Stimulated activated CD8-positive, alpha-beta memory T cell treated with anti-CD3 and anti-CD28 coated beads, Interleukin-12 subunit alpha, Interleukin-12 subunit beta, amount 100 ng/mL, for 24 hours (primary cell): ENCODE data around the gene CREB5.

ENCODE experiments used
- DNase-seq: peaks from one replicate; pipeline ENCODE4 v3.0.0-alpha.2; 2020; ENCODE audit errors: extremely low read depth

The CREB5 gene

GRCh38 chr7:28435152-28435551 is 22.8 kb downstream of the CREB5 start:
- no peak for DNase-seq

DNA sequence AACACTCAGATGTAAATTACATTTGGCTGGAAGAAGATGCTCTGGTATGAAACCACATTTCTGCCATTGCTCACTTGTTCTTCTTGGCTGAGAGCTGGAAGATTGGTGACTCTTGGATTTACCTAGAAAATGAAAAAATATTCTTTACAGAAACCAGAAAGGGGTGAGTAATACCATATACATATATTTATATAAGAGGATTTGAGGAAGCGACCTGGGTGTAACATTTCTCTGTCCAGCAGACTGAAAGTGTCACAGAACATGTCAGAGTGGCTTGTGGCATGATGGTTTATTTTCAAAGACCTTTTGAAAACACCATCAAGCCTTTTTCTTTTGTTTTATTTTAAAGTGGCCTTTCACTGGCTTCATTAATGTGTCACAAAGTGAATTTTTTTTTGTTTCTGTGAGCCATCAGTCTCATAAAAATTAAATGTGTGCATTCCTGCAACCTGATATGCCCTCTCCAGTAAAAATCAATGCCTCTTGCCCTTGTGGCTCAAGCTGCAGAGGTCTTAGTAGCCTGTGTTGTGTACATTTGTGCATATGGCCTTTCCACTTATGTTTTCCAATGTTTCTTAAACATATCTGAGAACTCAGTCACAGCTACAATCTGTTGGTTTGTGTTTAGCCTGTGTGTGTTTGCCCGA is 23.5 kb downstream of the CREB5 start:
- DNase-seq = no peak

DNA sequence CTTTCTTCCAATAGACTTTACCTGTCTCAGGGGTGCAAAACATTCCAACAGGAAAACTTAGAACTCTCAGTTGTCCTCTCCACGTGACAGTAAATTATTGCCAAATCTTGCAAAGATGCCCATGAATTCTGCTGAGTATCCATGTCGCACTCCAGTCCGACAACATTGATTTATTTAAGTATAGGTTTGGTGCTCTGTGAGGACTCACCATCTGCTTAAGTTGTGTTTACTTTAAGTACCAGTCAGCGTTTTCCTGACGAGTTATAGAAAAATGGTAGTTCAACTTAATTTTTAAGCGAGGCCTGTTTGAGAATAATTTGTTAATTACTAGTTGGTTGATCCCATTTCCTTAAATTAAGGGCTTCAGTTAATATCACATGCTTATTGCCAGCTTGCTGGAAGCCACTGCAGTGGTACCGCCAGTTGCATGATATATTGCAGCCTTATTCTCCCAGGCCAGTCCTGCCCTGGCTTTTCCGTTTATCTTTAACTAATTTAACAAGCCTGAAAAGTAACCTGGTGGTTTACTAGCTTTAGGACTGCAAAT is 27.8 kb downstream of the CREB5 start:
- DNase-seq = no peak

- DNase-seq = no peak
These were observed 30.5 kb downstream of the CREB5 start for GRCh38 chr7:28442540-28443420.

GRCh38 chr7:28446131-28446530 is 33.8 kb downstream of the CREB5 start:
- DNase-seq = no peak

- DNase-seq = no peak
These were observed 34.8 kb downstream of the CREB5 start for GRCh38 chr7:28447071-28447470.

DNA sequence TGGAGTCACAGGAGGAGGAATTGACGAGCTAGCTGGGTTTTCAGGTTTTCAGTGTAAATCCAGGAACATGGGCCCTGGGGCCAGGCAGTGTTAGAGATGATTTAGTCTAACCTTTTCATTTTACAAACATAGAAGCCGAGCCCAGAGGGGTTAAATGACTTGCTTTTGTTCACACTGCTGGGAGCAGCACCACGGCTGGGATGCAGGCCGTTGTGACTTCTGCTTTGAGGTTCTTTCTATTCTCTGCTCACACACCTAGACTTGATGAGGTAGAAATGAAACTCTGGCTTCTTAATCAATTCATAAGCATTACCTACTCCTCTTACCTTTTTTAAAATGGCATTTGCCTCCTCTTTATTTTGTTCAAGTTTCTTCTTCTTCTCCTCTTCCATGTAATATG is 36.4 kb downstream of the CREB5 start:
- no peak for DNase-seq

DNA sequence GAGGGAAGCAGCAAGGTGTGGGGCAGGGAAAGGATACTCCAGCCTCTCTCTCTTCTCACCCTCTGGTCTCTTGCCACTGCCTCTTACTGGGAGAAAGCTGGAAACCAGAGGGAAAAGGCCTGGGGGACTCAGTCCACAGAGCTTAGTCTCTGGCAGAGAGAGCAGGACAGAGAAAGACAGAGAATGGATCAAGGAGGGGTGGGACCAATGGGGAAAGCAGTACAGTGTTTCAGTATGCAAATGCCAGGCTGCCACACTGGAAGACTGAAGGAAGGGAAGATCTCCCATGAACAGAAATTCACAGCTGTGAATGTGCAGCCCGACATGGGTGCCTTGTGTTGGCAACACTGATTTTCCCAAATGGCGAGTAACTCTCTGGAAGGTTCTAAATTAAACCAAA is 40.4 kb downstream of the CREB5 start:
- DNase-seq = no peak

DNA sequence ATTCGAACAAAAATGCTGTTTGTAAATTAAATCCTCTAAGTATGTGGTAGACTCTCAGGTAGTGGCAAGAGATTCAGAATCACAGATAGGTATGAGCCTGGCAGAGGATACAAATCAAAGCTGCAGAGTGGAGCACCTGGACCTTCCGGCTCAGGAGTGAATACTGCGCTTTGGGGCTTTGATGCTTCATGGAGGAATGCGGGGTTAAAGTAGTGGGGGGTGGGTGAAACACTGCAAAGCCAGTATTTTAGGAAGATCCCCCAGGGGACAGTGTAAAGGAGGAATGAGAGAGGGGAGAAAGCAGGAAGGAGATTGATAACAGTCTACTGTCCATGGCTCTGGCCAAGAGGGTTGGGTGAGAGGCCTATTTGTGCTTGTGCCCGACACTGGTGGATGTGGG is 43.2 kb downstream of the CREB5 start:
- DNase-seq = no peak

DNA sequence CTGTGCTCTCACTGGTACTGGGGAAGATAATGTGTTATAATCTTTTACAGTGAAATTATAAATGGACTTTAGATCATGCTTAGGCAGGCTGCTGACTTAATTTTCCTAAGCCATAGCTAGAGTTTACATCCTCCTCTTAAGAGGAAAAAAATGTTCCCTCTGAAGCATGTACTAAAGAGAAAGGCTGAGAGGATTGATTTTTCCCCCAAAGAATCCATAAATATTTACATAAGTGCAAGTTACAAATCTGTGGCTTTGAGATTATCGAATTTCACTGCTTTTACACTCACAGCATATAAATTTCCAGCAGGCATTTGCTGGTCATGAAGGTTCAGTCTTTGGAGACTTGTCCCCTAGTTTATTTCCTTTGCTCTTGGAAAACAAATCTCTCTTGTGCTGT is 43.7 kb downstream of the CREB5 start:
- DNase-seq = no peak

- no peak for DNase-seq
These were observed 46.4 kb downstream of the CREB5 start for GRCh38 chr7:28458732-28459131.

GRCh38 chr7:28459306-28459705 is 47.0 kb downstream of the CREB5 start:
- no peak for DNase-seq

GRCh38 chr7:28465697-28466096 is 53.4 kb downstream of the CREB5 start:
- DNase-seq = no peak

- DNase-seq = no peak
These were observed 54.0 kb downstream of the CREB5 start for GRCh38 chr7:28466341-28466740.

DNA sequence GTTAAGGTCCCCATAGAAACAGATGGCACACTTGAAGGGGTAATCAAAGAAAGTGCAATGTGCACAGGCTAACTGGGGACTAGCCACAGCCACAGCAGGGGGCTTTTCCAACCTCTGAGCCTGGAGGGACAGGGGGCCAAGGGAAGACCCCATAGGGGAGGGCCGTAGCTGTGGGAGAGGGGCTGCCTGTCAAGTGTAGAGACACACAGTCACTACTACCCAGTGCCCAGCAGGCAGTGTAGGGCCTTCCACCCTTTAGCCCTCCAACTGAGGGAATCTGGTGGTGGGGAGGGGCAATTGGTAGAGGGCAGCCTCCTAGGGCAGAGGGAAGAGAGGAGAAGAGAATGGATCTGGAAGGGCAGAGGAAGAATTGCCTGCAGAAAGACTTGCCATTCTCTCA is 54.6 kb downstream of the CREB5 start:
- DNase-seq = no peak

- DNase-seq = no peak
These were observed 57.2 kb downstream of the CREB5 start for GRCh38 chr7:28469562-28469961.

GRCh38 chr7:28470344-28470743 is 58.0 kb downstream of the CREB5 start:
- no peak for DNase-seq

- no peak for DNase-seq
These were observed 60.0 kb downstream of the CREB5 start for GRCh38 chr7:28472332-28472731.

DNA sequence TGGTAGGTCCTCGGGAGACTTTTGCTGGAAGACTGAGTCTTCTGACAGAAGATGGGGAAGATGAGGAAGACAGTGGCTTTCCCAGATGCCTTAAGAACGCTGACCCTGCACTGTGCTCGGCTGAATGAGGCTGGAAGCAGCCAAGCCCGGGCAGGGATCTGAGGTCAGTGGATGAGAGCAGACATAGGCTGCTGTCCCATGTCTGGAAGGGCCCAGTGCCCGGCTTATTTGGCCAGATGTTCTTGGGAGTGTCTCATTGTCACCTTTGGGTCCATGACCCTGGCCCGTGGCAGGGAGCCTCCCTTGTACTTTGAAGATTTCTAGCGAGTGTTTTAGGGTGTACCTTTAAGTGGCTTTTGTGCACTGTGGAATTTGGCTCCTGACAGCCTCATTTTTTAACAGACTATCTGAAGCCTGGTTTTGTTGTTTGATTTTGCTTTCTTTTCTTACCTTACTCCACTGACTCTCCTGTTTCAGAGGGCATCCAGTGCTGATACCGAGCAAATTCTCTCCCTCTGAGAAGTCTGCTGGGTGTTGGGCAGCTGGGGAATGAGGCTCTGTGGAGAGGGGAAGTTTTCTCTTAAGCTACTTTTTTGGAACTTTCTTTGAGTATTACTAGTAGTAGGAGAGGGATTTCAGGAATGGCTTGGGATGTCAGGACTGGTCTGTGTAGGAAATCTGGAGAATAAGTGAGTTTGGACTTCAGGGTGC is 61.4 kb downstream of the CREB5 start:
- no peak for DNase-seq

- no peak for DNase-seq
These were observed 61.9 kb downstream of the CREB5 start for GRCh38 chr7:28474282-28474638.

DNA sequence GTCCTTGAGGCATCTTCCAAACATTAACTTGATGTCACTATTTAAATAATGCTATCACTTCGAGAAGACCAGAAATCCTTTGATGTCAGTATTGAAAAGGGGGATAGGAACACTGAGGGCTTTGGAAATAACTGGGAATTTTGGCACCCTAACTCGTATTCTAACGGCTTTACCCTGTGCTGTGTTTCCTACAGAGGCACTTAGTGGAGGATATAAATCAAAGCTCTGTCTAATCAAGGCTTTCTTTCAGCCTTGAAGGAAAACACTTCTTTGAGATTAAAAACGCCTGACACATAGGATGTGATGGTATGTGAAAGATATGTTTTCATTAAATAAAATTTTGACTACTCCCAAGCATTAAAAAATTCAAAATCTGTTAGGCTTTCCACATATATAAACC is 62.3 kb downstream of the CREB5 start:
- DNase-seq = no peak

DNA sequence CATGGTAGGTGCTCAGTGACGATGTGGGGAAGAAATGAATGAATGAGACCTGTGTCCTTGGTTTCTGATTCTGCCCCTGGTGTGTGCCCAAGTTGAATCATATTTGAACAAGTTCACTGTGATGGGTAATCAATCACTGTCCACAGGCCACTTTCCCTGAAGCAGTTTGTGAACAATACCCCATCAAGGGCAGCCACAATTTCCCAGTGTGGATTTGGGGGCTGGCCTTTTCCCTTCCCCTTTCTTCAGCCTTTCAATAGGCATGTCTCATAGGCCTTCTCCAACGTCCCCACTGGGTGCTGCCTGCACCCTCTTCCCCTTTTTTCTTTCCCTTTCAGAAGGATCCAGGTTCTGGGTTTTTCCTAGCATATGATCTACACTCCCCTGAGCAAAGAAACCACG is 64.7 kb downstream of the CREB5 start:
- DNase-seq = no peak

GRCh38 chr7:28478656-28479055 is 66.3 kb downstream of the CREB5 start:
- DNase-seq = no peak
